GM04504 (cell line): ENCODE measurements around the gene ZNF385B.

ENCODE experiments used
- DNase-seq: peaks from one replicate; pipeline ENCODE4 v3.0.0-alpha.2; 2012; ENCODE audit warnings: low read depth

The ZNF385B gene

GRCh38 chr2:179441551-179441950 lies 419.9 kb downstream of the ZNF385B start:
- DNase-seq: peak; percentile 39

DNA sequence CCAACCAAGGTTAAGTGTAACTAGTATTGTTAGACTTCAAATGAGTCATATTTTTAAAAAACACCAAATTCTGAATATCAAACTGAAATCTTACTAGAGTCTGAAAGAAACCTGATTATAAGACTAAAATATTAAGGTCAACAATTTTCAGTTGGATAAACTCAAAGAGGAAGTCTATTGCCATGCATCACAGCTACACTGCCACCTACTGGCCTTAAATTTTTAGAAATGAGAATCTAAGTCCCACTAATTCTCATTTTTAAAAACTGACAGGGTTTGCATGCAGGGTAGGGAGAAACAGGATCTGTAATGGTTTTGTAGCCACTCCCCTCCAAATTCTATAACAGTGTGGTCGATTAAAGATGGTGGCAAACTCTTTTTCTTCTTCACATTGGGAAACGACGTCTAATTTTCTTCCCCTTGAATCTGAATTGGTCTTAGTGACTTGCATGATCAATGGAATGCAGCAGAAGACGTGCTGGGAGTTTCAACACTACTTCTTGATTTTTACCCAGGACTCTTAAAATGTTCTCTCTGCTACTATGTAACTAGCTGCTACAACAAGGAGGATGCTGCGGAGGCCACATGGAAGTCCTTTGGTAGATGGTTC lies 420.7 kb downstream of the ZNF385B start:
- DNase-seq: no peak

- no peak for DNase-seq
Observed at GRCh38 chr2:179438654-179439053, 422.8 kb downstream of the ZNF385B start.

- no peak for DNase-seq
Observed at GRCh38 chr2:179437430-179437829, 424.0 kb downstream of the ZNF385B start.

GRCh38 chr2:179435566-179435965 lies 425.8 kb downstream of the ZNF385B start:
- no peak for DNase-seq

DNA sequence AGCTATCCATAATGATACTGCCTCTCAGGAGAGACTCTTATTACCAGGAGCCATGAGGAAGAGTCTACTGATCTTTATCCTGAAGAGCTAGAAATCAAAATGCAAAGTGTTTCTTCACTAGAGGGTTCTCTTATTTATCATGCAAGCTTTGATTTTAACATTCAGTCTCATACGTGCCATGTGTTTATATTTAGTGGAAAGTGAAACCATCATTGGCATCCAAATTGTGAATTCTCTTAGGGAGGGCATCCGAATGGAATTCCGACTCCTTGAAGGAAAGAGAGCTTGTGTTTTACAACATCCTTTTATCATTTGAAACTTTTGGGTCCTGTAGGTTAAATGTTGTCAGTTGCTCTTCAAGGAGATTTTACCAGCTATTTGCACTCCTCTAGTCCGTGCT lies 426.4 kb downstream of the ZNF385B start:
- peak; percentile 22 for DNase-seq

- no peak for DNase-seq
Observed at GRCh38 chr2:179434357-179434756, 427.1 kb downstream of the ZNF385B start.

- DNase-seq: no peak
Observed at GRCh38 chr2:179432751-179433150, 428.7 kb downstream of the ZNF385B start.

DNA sequence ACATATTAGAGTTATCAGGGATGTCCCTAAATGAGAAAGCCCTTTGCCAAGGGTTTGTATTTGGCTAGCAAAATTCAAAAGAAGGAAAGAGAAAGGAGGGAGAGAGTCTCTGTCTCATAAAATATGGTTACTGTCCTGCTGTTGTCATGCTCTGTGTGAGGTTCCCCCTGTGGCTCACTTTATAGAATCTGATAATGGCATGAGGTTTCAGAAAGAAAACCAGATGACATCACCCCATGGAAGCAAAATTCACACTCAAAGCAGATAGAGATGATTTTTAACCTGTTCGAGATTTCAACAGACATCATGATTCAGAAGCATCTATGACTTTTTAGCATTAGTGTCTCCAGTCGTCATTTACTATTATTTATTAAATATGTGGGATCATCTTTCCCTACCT lies 431.8 kb downstream of the ZNF385B start:
- no peak for DNase-seq

DNA sequence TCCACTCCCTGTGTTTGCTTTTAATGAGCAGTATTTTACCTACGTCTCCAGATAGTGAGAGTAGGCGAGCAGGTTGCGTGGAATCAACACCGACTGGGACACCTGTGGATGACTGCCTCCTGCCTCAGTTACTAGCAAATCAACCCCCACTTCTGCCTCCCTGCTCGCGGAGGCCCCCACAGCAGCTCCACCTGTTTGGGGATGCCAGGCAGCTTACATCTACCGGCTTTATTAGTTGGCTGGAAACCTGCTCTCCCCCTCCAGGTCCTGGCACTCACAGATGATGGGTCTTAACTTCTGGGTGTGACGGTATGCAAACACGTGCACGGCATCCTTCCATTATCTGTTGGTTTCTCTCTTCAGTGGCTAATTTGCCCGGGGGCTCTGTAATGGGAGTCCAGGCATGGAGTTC lies 432.3 kb downstream of the ZNF385B start:
- no peak for DNase-seq

- DNase-seq: no peak
Observed at GRCh38 chr2:179428649-179429048, 432.8 kb downstream of the ZNF385B start.

- no peak for DNase-seq
Observed at GRCh38 chr2:179427065-179427464, 434.3 kb downstream of the ZNF385B start.

- DNase-seq: no peak
Observed at GRCh38 chr2:179424571-179424970, 436.8 kb downstream of the ZNF385B start.

- DNase-seq: peak; percentile 36
Observed at GRCh38 chr2:179422037-179422643, 439.3 kb downstream of the ZNF385B start.

GRCh38 chr2:179417436-179417949 lies 443.9 kb downstream of the ZNF385B start:
- no peak for DNase-seq

GRCh38 chr2:179412112-179412511 lies 449.3 kb downstream of the ZNF385B start:
- no peak for DNase-seq

- DNase-seq: peak; percentile 32
Observed at GRCh38 chr2:179410552-179411356, 450.7 kb downstream of the ZNF385B start.

GRCh38 chr2:179403624-179404023 lies 457.8 kb downstream of the ZNF385B start:
- no peak for DNase-seq

DNA sequence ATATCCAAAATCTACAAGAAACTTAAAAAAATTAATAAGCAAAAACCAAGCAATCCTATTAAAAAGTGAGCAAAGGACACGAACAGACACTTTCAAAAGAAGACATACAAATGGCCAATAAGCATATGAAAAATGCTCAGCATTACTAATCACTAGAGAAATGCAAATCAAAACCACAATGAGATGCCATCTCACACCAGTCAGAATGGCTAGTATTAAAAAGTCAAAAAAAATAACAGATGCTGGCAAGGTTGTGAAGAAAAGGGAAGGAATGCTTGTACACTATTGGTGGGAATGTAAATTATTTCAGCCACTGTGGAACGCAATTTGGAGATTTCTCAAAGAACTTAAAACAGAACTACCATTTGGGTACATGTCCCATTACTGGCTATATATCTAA lies 467.9 kb downstream of the ZNF385B start:
- DNase-seq: no peak
